ENCODE results near the gene BOC.

DNA sequence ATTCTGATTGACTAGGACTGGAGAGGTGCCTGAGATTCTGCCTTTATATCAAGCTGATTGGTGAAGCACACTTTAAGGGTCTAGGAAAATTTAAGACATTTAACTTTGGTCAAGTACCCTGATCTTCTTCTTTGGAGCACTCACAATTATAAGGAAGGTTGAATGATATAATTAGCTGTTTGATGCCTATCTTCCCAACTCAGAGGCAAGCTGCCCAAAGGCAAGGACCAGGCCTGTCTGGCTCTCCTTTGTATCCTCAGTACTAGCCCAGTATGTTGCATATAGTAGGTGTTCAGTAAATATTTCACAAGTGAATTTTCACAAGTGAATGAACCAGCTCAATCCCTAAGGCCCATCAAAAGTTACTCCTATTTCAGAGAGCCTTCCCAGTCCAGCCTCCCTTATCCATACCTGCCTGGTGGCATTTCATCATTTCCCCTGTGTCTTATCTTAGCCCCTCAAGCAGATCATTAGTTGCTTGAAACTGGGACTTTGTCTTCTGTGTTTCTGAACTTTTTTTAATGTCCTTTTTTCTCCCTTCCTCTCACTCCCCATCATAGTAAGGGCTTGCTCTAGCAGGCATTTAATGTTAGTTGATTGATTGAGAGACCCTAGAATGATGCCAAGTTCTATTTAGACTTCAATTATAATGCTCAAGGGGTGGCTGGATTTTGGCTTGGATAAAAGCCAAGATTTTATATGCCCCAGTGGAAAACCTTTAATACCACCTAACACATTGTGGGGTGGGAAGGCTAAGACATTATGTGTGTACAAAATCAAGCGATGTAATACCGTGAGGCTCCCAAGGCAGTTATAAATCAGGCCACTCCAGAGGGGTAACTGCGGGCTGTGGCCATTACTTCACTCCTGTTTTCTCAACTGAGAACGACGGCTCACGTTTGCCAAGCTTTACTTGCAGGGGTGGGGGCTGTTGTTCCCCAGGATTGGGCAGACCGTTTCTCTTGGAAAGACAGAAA is 43.2 kb upstream of the BOC start:
- TF ChIP-seq, protein P1, sequence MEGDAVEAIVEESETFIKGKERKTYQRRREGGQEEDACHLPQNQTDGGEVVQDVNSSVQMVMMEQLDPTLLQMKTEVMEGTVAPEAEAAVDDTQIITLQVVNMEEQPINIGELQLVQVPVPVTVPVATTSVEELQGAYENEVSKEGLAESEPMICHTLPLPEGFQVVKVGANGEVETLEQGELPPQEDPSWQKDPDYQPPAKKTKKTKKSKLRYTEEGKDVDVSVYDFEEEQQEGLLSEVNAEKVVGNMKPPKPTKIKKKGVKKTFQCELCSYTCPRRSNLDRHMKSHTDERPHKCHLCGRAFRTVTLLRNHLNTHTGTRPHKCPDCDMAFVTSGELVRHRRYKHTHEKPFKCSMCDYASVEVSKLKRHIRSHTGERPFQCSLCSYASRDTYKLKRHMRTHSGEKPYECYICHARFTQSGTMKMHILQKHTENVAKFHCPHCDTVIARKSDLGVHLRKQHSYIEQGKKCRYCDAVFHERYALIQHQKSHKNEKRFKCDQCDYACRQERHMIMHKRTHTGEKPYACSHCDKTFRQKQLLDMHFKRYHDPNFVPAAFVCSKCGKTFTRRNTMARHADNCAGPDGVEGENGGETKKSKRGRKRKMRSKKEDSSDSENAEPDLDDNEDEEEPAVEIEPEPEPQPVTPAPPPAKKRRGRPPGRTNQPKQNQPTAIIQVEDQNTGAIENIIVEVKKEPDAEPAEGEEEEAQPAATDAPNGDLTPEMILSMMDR (IDR thresholded peaks at IDR 0.05 in 4 of 5, conservative IDR thresholded peaks at IDR 0.05 in 1 of 5), result no peak
- no peak for TF ChIP-seq POLR2A (IDR thresholded peaks at IDR 0.05)
